Fibroblast of lung (primary cell): Measurements from ENCODE around the gene BCL7B.

Experiments
- EZH2 ChIP-seq: IDR thresholded peaks from 2 replicates; pipeline ENCODE4 v1.5.1; 2012; ENCODE audit warnings: low read length, control low read depth, mild to moderate bottlenecking; ENCODE audit errors: missing control alignments
- TF ChIP-seq, protein P1 (sequence below), 2 donors: IDR thresholded peaks in 1 of 2; conservative IDR thresholded peaks in 1 of 2; 1 replicate in 1 of 2; 2 replicates in 1 of 2; pipeline ENCODE4 v1.5.1; 2011 to 2012; ENCODE audit warnings: low read length in 2 of 2, control low read depth in 1 of 2, inconsistent platforms in 1 of 2, low read depth in 1 of 2, mild to moderate bottlenecking in 1 of 2

DNA sequence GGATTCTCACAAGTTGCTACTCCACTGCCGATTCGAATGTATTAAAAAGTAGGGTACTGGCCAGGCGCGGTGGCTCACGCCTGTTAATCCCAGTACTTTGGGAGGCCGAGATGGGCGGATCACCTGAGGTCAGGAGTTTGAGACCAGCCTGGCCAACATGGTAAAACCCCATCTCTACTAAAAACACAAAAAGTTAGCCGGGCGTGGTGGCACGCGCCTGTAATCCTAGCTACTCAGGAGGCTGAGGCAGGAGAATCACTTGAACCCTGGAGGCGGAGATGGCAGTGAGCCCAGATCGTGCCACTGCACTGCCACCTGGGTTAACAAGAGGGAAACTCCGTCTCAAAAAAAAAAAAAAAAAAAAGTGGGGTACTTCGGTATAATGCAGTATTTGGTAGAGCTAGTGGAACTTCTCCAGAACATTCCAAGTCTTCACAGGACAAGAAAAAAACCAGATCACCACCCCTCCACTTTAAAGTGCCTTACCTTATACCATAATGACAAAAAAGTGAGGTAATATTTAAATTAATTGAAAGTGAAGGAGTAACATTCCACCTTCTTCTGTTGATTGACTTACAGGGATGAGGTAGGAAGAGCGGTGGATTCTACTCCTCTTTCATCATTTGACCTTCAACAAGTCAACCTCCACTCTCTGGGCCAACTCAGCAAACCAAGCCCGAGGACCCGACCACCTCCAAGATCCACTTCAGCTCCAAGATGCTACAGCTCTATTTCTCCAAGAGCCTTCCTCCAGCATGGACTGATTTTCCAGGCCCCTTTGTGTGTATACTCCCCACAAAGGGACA is 37.4 kb downstream of the BCL7B start:
- TF ChIP-seq, protein P1, sequence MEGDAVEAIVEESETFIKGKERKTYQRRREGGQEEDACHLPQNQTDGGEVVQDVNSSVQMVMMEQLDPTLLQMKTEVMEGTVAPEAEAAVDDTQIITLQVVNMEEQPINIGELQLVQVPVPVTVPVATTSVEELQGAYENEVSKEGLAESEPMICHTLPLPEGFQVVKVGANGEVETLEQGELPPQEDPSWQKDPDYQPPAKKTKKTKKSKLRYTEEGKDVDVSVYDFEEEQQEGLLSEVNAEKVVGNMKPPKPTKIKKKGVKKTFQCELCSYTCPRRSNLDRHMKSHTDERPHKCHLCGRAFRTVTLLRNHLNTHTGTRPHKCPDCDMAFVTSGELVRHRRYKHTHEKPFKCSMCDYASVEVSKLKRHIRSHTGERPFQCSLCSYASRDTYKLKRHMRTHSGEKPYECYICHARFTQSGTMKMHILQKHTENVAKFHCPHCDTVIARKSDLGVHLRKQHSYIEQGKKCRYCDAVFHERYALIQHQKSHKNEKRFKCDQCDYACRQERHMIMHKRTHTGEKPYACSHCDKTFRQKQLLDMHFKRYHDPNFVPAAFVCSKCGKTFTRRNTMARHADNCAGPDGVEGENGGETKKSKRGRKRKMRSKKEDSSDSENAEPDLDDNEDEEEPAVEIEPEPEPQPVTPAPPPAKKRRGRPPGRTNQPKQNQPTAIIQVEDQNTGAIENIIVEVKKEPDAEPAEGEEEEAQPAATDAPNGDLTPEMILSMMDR (conservative IDR thresholded peaks at IDR 0.05 in 1 of 2, IDR thresholded peaks at IDR 0.05 in 1 of 2; ENCODE audit: low read depth in 1 of 2, low read length in 2 of 2), result no peak
- no peak for TF ChIP-seq EZH2
